Measurements from ENCODE around the gene F8A3.
"Not testable (repeated sequence)": the region's sequence is repeated elsewhere in the genome, so short reads cannot be mapped to it uniquely, and the experiment has no call there.

Gene F8A3

GRCh38 chrX:155458471-155458870 lies at the start of gene F8A3:
TSS of gene F8A3 (minus strand) at chrX:155458620. CDS start at chrX:155458600, 20 bp downstream.
- TF ChIP-seq TAF1 (IDR thresholded peaks at IDR 0.05; ENCODE audit: low read depth); FOXM1 (IDR thresholded peaks at IDR 0.05; ENCODE audit: borderline replicate concordance, low read depth); CREB1 (IDR thresholded peaks at IDR 0.05; ENCODE audit: low read depth): not testable (repeated sequence)

DNA sequence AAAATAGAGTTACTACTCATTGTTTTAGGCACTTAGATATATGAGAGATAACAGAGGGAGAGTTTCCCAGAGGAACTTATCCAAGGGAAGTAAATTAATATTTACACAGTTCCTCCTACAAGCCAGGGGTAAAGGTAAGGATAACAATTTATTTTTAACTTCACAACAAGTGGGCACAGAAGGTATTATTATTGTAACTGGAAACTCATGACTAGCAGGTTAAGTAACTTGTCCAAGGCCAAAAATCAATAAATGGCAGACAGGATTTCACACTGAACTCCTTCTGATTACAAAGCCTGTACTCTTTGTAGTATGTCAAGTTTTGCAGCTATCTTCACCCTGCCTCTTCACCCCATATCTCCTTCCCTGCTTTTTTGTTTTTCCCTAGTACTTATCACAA lies 46.9 kb upstream of the F8A3 start:
- TF ChIP-seq, protein P1, sequence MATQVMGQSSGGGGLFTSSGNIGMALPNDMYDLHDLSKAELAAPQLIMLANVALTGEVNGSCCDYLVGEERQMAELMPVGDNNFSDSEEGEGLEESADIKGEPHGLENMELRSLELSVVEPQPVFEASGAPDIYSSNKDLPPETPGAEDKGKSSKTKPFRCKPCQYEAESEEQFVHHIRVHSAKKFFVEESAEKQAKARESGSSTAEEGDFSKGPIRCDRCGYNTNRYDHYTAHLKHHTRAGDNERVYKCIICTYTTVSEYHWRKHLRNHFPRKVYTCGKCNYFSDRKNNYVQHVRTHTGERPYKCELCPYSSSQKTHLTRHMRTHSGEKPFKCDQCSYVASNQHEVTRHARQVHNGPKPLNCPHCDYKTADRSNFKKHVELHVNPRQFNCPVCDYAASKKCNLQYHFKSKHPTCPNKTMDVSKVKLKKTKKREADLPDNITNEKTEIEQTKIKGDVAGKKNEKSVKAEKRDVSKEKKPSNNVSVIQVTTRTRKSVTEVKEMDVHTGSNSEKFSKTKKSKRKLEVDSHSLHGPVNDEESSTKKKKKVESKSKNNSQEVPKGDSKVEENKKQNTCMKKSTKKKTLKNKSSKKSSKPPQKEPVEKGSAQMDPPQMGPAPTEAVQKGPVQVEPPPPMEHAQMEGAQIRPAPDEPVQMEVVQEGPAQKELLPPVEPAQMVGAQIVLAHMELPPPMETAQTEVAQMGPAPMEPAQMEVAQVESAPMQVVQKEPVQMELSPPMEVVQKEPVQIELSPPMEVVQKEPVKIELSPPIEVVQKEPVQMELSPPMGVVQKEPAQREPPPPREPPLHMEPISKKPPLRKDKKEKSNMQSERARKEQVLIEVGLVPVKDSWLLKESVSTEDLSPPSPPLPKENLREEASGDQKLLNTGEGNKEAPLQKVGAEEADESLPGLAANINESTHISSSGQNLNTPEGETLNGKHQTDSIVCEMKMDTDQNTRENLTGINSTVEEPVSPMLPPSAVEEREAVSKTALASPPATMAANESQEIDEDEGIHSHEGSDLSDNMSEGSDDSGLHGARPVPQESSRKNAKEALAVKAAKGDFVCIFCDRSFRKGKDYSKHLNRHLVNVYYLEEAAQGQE (IDR thresholded peaks at IDR 0.05; ENCODE audit: low read depth) = no peak
- no peak for TF ChIP-seq EGR1 (IDR thresholded peaks at IDR 0.05)

- TF ChIP-seq MAX (IDR thresholded peaks at IDR 0.05) (no peak), EP300 (IDR thresholded peaks at IDR 0.05; ENCODE audit: borderline replicate concordance) (no peak), USF1 (IDR thresholded peaks at IDR 0.05) (no peak), TAF1 (IDR thresholded peaks at IDR 0.05; ENCODE audit: low read depth) (no peak), RAD21 (IDR thresholded peaks at IDR 0.05; ENCODE audit: low read depth) (no peak), ZBTB7A (IDR thresholded peaks at IDR 0.05; ENCODE audit: low read depth) (no peak), CREB1 (IDR thresholded peaks at IDR 0.05; ENCODE audit: low read depth) (no peak), NFIC (IDR thresholded peaks at IDR 0.05) (no peak), CEBPB (IDR thresholded peaks at IDR 0.05) (no peak), TCF12 (IDR thresholded peaks at IDR 0.05; ENCODE audit: low read depth) (no peak), TEAD4 (IDR thresholded peaks at IDR 0.05) (no peak)
- TF ChIP-seq, protein P1 (IDR thresholded peaks at IDR 0.05; ENCODE audit: low read depth) = no peak
These were observed 17.3 kb downstream of the F8A3 start for GRCh38 chrX:155441097-155441496.

- TF ChIP-seq CEBPB (IDR thresholded peaks at IDR 0.05) (no peak), ZBTB7A (IDR thresholded peaks at IDR 0.05; ENCODE audit: low read depth) (no peak), FOXM1 (IDR thresholded peaks at IDR 0.05; ENCODE audit: borderline replicate concordance, low read depth) (no peak), CREB1 (IDR thresholded peaks at IDR 0.05; ENCODE audit: low read depth) (no peak), YY1 (IDR thresholded peaks at IDR 0.05; ENCODE audit: low read depth) (no peak), RAD21 (IDR thresholded peaks at IDR 0.05; ENCODE audit: low read depth) (no peak), TEAD4 (IDR thresholded peaks at IDR 0.05) (no peak), NFIC (IDR thresholded peaks at IDR 0.05) (no peak), EP300 (IDR thresholded peaks at IDR 0.05; ENCODE audit: borderline replicate concordance) (no peak), USF1 (IDR thresholded peaks at IDR 0.05) (no peak), TAF1 (IDR thresholded peaks at IDR 0.05; ENCODE audit: low read depth) (no peak), TCF12 (IDR thresholded peaks at IDR 0.05; ENCODE audit: low read depth) (no peak), MAX (IDR thresholded peaks at IDR 0.05) (no peak), EGR1 (IDR thresholded peaks at IDR 0.05) (no peak)
- TF ChIP-seq, protein P1 (IDR thresholded peaks at IDR 0.05; ENCODE audit: low read depth) = no peak
These were observed 22.7 kb downstream of the F8A3 start for GRCh38 chrX:155435744-155436112.

Measured in Ishikawa (cell line).